Stomach (tissue), 4 donors: ENCODE data around the gene BTK.

Source experiments
- CTCF ChIP-seq, 7 experiments: fragments of 450-650 bp in 4 of 7; fragments of 200-600 bp in 3 of 7; sonication (generic) in 3 of 7; IDR thresholded peaks; one replicate each; pipeline ENCODE4 v1.5.1; 2016 to 2019; ENCODE audit warnings: antibody characterized with exemption in 7 of 7, control low read depth in 2 of 7, mild to moderate bottlenecking in 1 of 7
- EP300 ChIP-seq: sonication (generic); formaldehyde crosslinking; IDR thresholded peaks from one replicate; pipeline ENCODE4 v1.6.1; 2017; ENCODE audit warnings: antibody characterized with exemption
- POLR2A ChIP-seq, 4 donors: fragments of 450-650 bp; IDR thresholded peaks; one replicate each; pipeline ENCODE4 v1.6.1; 2016; ENCODE audit warnings: antibody characterized with exemption in 4 of 4, control low read depth in 2 of 4, mild to moderate bottlenecking in 1 of 4, moderate library complexity in 1 of 4
- POLR2AphosphoS5 ChIP-seq, 3 donors: sonication (generic); formaldehyde crosslinking; IDR thresholded peaks; one replicate each; pipeline ENCODE4 v1.6.1; 2016; ENCODE audit warnings: antibody characterized with exemption in 3 of 3

DNA sequence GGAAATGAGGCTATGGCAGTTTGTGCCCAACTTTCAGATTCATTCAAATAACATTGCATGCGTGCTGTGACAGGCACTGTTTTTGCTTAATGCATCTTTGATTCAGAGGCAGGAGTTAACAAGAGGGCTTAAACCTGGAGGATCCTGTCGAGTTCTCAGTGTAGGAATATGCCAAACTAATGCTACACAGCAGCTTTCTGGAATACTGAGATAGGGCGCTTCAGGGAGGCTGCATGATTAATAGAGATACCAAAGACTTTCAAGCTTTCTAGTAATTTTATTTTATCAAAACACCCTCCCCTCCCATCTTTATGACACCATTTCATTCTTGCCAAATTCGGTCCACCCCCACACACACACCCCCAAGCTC is 36.8 kb downstream of the BTK start:
- TF ChIP-seq CTCF (IDR thresholded peaks at IDR 0.05) (no peak), POLR2AphosphoS5 (IDR thresholded peaks at IDR 0.05) (no peak), EP300 (no peak), POLR2A (IDR thresholded peaks at IDR 0.05) (no peak)
